ENCODE data around the gene MAP4K5. TPM values are rescaled to one million over a fixed set of nuclear protein-coding genes. Genes with fewer than 3 reads are reported as not detected.

MAP4K5 gene
- polyA plus RNA-seq, 2 of the 4 experiments (the other 2 are of a cell fraction), result 18.7 to 30.8 TPM

DNA sequence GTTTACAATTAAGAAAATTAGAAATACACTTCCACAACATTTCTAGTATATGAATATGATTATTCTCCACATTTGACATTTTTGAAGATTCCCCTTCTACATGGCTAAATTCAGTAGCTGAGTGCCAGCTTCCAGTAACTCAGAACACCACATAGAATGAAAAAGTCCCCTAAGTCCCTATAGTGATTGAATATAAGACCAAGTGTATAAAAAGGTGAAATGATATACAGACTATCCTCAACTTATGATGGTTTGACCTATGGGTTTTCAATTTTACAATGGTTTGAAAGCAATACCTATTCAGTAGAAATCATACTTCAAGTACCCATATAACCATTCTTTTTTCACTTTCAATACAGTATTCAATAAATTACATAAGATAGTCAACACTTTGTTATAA is 43.4 kb upstream of the MAP4K5 start:
- FAIRE-seq (peak; percentile 49), ATAC-seq (no peak), DNase-seq (ENCODE audit: low read depth in 1 of 2, low spot score in 1 of 2) (no peak)
- Histone ChIP-seq H3K4me3 (no peak overlapping the region), H3K4me2 (no peak overlapping the region), H3K27ac (no peak overlapping the region), H3K4me1 (no peaks in the 10 kb centered on the region; the same call in 2 of the 3 replicates), H3K9me3 (peaks cover 8% of the 10 kb centered on the region; the same call in 2 of the 3 replicates)
- TF ChIP-seq RNF2 (IDR thresholded peaks at IDR 0.05; ENCODE audit: borderline replicate concordance, low read depth) (no peak), EHF (CRISPR knock-in tag; IDR thresholded peaks at IDR 0.05) (no peak), HOXA7 (CRISPR knock-in tag; IDR thresholded peaks at IDR 0.05) (no peak), RFX5 (IDR thresholded peaks at IDR 0.05) (no peak), RCOR1 (IDR thresholded peaks at IDR 0.05; ENCODE audit: low read depth, low read length) (no peak), NR3C1 (IDR thresholded peaks at IDR 0.05) (no peak), POLR2A (IDR thresholded peaks at IDR 0.05; ENCODE audit: low read length) (no peak), HDAC2 (IDR thresholded peaks at IDR 0.05) (no peak), MAZ (IDR thresholded peaks at IDR 0.05; ENCODE audit: borderline replicate concordance, low read depth, low read length) (no peak), PHF8 (IDR thresholded peaks at IDR 0.05; ENCODE audit: borderline replicate concordance, low read depth) (no peak), ZSCAN20 (CRISPR knock-in tag; IDR thresholded peaks at IDR 0.05) (no peak), CHD4 (IDR thresholded peaks at IDR 0.05; ENCODE audit: borderline replicate concordance) (no peak), HOXB5 (CRISPR knock-in tag; IDR thresholded peaks at IDR 0.05) (no peak), SREBF2 (IDR thresholded peaks at IDR 0.05) (no peak)
- TF ChIP-seq, protein P1, sequence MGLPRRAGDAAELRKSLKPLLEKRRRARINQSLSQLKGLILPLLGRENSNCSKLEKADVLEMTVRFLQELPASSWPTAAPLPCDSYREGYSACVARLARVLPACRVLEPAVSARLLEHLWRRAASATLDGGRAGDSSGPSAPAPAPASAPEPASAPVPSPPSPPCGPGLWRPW (IDR thresholded peaks at IDR 0.05), result no peak
- TF ChIP-seq, protein P2, sequence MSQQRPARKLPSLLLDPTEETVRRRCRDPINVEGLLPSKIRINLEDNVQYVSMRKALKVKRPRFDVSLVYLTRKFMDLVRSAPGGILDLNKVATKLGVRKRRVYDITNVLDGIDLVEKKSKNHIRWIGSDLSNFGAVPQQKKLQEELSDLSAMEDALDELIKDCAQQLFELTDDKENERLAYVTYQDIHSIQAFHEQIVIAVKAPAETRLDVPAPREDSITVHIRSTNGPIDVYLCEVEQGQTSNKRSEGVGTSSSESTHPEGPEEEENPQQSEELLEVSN (IDR thresholded peaks at IDR 0.05; ENCODE audit: borderline replicate concordance, low read depth), result no peak
- CTCF ChIA-PET, result interaction anchor here (0.6 kb wide), 2 partner anchors 25 to 710 kb away, joined by 3 to 4 read pairs; no protein-coding TSS in a partner anchor
- POLR2A ChIA-PET, result no interaction called here

DNA sequence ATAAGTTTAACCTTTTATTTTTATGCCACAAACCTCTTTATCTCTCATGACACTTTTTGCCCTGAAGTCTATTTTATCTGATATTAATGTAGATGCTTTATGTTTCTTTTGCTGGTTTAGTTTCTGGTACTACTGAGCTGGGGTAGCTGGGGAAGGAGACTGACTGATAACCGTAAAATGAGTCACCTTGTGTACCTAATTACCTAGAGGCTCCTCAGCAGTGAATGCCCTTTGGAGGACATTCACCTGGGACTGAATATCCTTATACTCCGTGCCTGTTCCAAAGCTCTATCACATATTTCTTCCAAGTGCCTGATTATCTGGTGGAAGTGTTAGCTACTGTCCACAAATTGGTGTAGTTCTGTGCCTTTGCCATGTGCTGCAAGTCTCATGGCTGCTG is 41.5 kb upstream of the MAP4K5 start:
- ATAC-seq, result no peak
- H3K27ac ChIP-seq, result no peak overlapping the region
- no peak for DNase-seq (ENCODE audit: low read depth in 1 of 2, low spot score in 1 of 2)
- CTCF ChIA-PET, result interaction anchor here (0.6 to 1.4 kb wide), 2 partner anchors 24 to 415 kb away, joined by 3 read pairs; no protein-coding TSS in a partner anchor
- no peak overlapping the region for H3K4me3 ChIP-seq
- no peaks in the 10 kb centered on the region; the same call in 2 of the 3 replicates for H3K4me1 ChIP-seq
- no peak overlapping the region for H3K4me2 ChIP-seq
- FAIRE-seq, result no peak
- peaks cover 27% of the 10 kb centered on the region for H3K9me3 ChIP-seq
- TF ChIP-seq HOXA7 (CRISPR knock-in tag; IDR thresholded peaks at IDR 0.05) (no peak), FOXS1 (CRISPR knock-in tag; IDR thresholded peaks at IDR 0.05) (no peak), JUNB (IDR thresholded peaks at IDR 0.05) (no peak), CHD2 (IDR thresholded peaks at IDR 0.05; ENCODE audit: low read length, partially characterized antibody) (no peak), POLR2A (IDR thresholded peaks at IDR 0.05; ENCODE audit: low read length) (no peak), GATA3 (IDR thresholded peaks at IDR 0.05; ENCODE audit: borderline replicate concordance) (no peak), POLR2AphosphoS2 (conservative IDR thresholded peaks at IDR 0.05; ENCODE audit: low read length) (no peak), NR3C1 (IDR thresholded peaks at IDR 0.05) (no peak), ZNF302 (CRISPR knock-in tag; IDR thresholded peaks at IDR 0.05) (no peak), CBX2 (IDR thresholded peaks at IDR 0.05; ENCODE audit: borderline replicate concordance, low read depth) (no peak), SREBF2 (IDR thresholded peaks at IDR 0.05) (no peak), NFE2L2 (conservative IDR thresholded peaks at IDR 0.05; ENCODE audit: low read length) (no peak)
- TF ChIP-seq, protein P3, sequence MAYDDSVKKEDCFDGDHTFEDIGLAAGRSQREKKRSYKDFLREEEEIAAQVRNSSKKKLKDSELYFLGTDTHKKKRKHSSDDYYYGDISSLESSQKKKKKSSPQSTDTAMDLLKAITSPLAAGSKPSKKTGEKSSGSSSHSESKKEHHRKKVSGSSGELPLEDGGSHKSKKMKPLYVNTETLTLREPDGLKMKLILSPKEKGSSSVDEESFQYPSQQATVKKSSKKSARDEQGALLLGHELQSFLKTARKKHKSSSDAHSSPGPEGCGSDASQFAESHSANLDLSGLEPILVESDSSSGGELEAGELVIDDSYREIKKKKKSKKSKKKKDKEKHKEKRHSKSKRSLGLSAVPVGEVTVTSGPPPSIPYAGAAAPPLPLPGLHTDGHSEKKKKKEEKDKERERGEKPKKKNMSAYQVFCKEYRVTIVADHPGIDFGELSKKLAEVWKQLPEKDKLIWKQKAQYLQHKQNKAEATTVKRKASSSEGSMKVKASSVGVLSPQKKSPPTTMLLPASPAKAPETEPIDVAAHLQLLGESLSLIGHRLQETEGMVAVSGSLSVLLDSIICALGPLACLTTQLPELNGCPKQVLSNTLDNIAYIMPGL (CRISPR knock-in tag; IDR thresholded peaks at IDR 0.05; ENCODE audit: borderline replicate concordance), result no peak
- TF ChIP-seq, protein P4, sequence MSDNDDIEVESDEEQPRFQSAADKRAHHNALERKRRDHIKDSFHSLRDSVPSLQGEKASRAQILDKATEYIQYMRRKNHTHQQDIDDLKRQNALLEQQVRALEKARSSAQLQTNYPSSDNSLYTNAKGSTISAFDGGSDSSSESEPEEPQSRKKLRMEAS (IDR thresholded peaks at IDR 0.05), result no peak
- TF ChIP-seq, protein P5, sequence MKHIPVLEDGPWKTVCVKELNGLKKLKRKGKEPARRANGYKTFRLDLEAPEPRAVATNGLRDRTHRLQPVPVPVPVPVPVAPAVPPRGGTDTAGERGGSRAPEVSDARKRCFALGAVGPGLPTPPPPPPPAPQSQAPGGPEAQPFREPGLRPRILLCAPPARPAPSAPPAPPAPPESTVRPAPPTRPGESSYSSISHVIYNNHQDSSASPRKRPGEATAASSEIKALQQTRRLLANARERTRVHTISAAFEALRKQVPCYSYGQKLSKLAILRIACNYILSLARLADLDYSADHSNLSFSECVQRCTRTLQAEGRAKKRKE (CRISPR knock-in tag; IDR thresholded peaks at IDR 0.05; ENCODE audit: low read depth), result no peak
- POLR2A ChIA-PET, result no interaction called here
- WGBS (ENCODE audit: missing lambda C conversion rate), result 17% methylated on average over 2 of the region's 2 CpGs

Data from A549 (cell line).